Sigmoid colon (tissue), 4 donors: Measurements from ENCODE around the gene SUSD2.

Experiments
- CTCF ChIP-seq, 4 experiments: fragments of 450-650 bp in 3 of 4; fragments of 200-600 bp in 1 of 4; IDR thresholded peaks; one replicate each; pipeline ENCODE4 v1.5.1; 2016 to 2019; ENCODE audit warnings: antibody characterized with exemption in 4 of 4, mild to moderate bottlenecking in 3 of 4, moderate library complexity in 2 of 4
- EP300 ChIP-seq, 4 donors: sonication (generic); formaldehyde crosslinking; IDR thresholded peaks; one replicate each; pipeline ENCODE4 v1.6.1; 2017; ENCODE audit warnings: antibody characterized with exemption in 4 of 4
- POLR2A ChIP-seq, 2 donors: fragments of 450-650 bp; IDR thresholded peaks; one replicate each; pipeline ENCODE4 v1.6.1; 2016; ENCODE audit warnings: antibody characterized with exemption in 2 of 2, mild to moderate bottlenecking in 2 of 2, moderate library complexity in 2 of 2

- TF ChIP-seq CTCF (IDR thresholded peaks at IDR 0.05) = peak; percentile 87 to 95 (median 89)
- TF ChIP-seq POLR2A (IDR thresholded peaks at IDR 0.05) = no peak
- no peak for TF ChIP-seq EP300 (IDR thresholded peaks at IDR 0.05)
Observed at GRCh38 chr22:24175160-24175808, 6.0 kb upstream of the SUSD2 start.
